HEK293 (cell line): ENCODE results near the gene ZNF329.
A peak's percentile ranks its signal among the peaks of the same experiment; 100 is the strongest.

Experiments used
- AEBP2 ChIP-seq: fragments of 450-650 bp; formaldehyde crosslinking; IDR thresholded peaks from 2 replicates; pipeline ENCODE4 v1.5.1; 2016; ENCODE audit warnings: missing biosample characterization, missing genetic modification characterization, borderline replicate concordance
- BCL11A ChIP-seq: fragments of 450-650 bp; formaldehyde crosslinking; IDR thresholded peaks from 2 replicates; pipeline ENCODE4 v1.5.1; 2016; ENCODE audit warnings: low read depth, missing biosample characterization, missing genetic modification characterization
- KLF16 ChIP-seq: fragments of 450-650 bp; formaldehyde crosslinking; IDR thresholded peaks from 2 replicates; pipeline ENCODE4 v1.5.1; 2017; ENCODE audit warnings: missing biosample characterization, missing genetic modification characterization
- KLF17 ChIP-seq: fragments of 450-650 bp; formaldehyde crosslinking; IDR thresholded peaks from 2 replicates; pipeline ENCODE4 v1.5.1; 2016; ENCODE audit warnings: missing biosample characterization, missing genetic modification characterization
- MYNN ChIP-seq: fragments of 450-650 bp; formaldehyde crosslinking; IDR thresholded peaks from 2 replicates; pipeline ENCODE4 v1.5.1; 2016; ENCODE audit warnings: missing biosample characterization, missing genetic modification characterization, borderline replicate concordance
- PRDM1 ChIP-seq: fragments of 450-650 bp; formaldehyde crosslinking; IDR thresholded peaks from 2 replicates; pipeline ENCODE4; 2016; ENCODE audit warnings: missing biosample characterization, missing genetic modification characterization
- PRDM6 ChIP-seq: fragments of 450-650 bp; formaldehyde crosslinking; IDR thresholded peaks from 2 replicates; pipeline ENCODE4 v1.5.1; 2017; ENCODE audit warnings: missing biosample characterization, missing genetic modification characterization
- SALL2 ChIP-seq: fragments of 450-650 bp; formaldehyde crosslinking; IDR thresholded peaks from 2 replicates; pipeline ENCODE4 v1.5.0; 2017; ENCODE audit warnings: missing biosample characterization, mild to moderate bottlenecking, missing genetic modification characterization, borderline replicate concordance
- ZBTB17 ChIP-seq: fragments of 450-650 bp; formaldehyde crosslinking; IDR thresholded peaks from 2 replicates; pipeline ENCODE4 v1.5.1; 2016; ENCODE audit warnings: missing biosample characterization, missing genetic modification characterization
- ZBTB7A ChIP-seq: fragments of 450-650 bp; formaldehyde crosslinking; IDR thresholded peaks from 2 replicates; pipeline ENCODE4 v1.5.1; 2016; ENCODE audit warnings: low read depth, missing biosample characterization, missing genetic modification characterization
- ZEB2 ChIP-seq: fragments of 450-650 bp; formaldehyde crosslinking; IDR thresholded peaks from 2 replicates; pipeline ENCODE4 v1.5.1; 2016; ENCODE audit warnings: missing biosample characterization, missing genetic modification characterization
- ZFP41 ChIP-seq: fragments of 450-650 bp; formaldehyde crosslinking; IDR thresholded peaks from 2 replicates; pipeline ENCODE4 v1.5.1; 2016; ENCODE audit warnings: missing biosample characterization, missing genetic modification characterization, borderline replicate concordance
- ZNF132 ChIP-seq: fragments of 450-650 bp; formaldehyde crosslinking; IDR thresholded peaks from 2 replicates; pipeline ENCODE4 v1.5.1; 2017; ENCODE audit warnings: missing biosample characterization, missing genetic modification characterization, borderline replicate concordance
- ZNF146 ChIP-seq: fragments of 450-650 bp; formaldehyde crosslinking; IDR thresholded peaks from 2 replicates; pipeline ENCODE4 v1.5.1; 2016; ENCODE audit warnings: missing biosample characterization, missing genetic modification characterization
- ZNF148 ChIP-seq: fragments of 450-650 bp; formaldehyde crosslinking; IDR thresholded peaks from 2 replicates; pipeline ENCODE4 v1.5.0; 2017; ENCODE audit warnings: missing biosample characterization, missing genetic modification characterization, borderline replicate concordance
- ZNF174 ChIP-seq: fragments of 450-650 bp; formaldehyde crosslinking; IDR thresholded peaks from 2 replicates; pipeline ENCODE4 v1.5.0; 2017; ENCODE audit warnings: missing biosample characterization, mild to moderate bottlenecking, missing genetic modification characterization
- ZNF266 ChIP-seq: fragments of 450-650 bp; formaldehyde crosslinking; IDR thresholded peaks from 2 replicates; pipeline ENCODE4 v1.5.1; 2016; ENCODE audit warnings: missing biosample characterization, missing genetic modification characterization, low read depth
- ZNF350 ChIP-seq: fragments of 450-650 bp; formaldehyde crosslinking; IDR thresholded peaks from 2 replicates; pipeline ENCODE4 v1.5.0; 2017; ENCODE audit warnings: missing biosample characterization, mild to moderate bottlenecking, missing genetic modification characterization
- ZNF398 ChIP-seq: fragments of 450-650 bp; formaldehyde crosslinking; IDR thresholded peaks from 2 replicates; pipeline ENCODE4 v1.5.1; 2017; ENCODE audit warnings: missing biosample characterization, missing genetic modification characterization
- ZNF518A ChIP-seq: fragments of 450-650 bp; formaldehyde crosslinking; conservative IDR thresholded peaks from 2 replicates; pipeline ENCODE4 v1.5.1; 2016; ENCODE audit warnings: low read depth, missing biosample characterization, missing genetic modification characterization
- ZNF561 ChIP-seq: fragments of 450-650 bp; IDR thresholded peaks from 2 replicates; pipeline ENCODE4 v1.5.1; 2018; ENCODE audit warnings: missing biosample characterization, missing genetic modification characterization, borderline replicate concordance
- ZNF600 ChIP-seq: fragments of 450-650 bp; formaldehyde crosslinking; IDR thresholded peaks from 2 replicates; pipeline ENCODE4 v1.5.1; 2016; ENCODE audit warnings: missing biosample characterization, missing genetic modification characterization
- ZNF654 ChIP-seq: fragments of 450-650 bp; formaldehyde crosslinking; IDR thresholded peaks from 2 replicates; pipeline ENCODE4 v1.5.1; 2016; ENCODE audit warnings: low read depth, missing biosample characterization, missing genetic modification characterization
- ZNF704 ChIP-seq: fragments of 450-650 bp; formaldehyde crosslinking; IDR thresholded peaks from 2 replicates; pipeline ENCODE4 v1.5.1; 2016; ENCODE audit warnings: missing biosample characterization, missing genetic modification characterization
- ZNF707 ChIP-seq: fragments of 450-650 bp; formaldehyde crosslinking; IDR thresholded peaks from 2 replicates; pipeline ENCODE4 v1.5.1; 2016; ENCODE audit warnings: missing biosample characterization, missing genetic modification characterization
- ZNF785 ChIP-seq: fragments of 450-650 bp; formaldehyde crosslinking; IDR thresholded peaks from 2 replicates; pipeline ENCODE4 v1.5.1; 2016; ENCODE audit warnings: missing biosample characterization, missing genetic modification characterization

The ZNF329 gene

GRCh38 chr19:58182577-58182988, 32.0 kb upstream of the ZNF329 start (continued):
- TF ChIP-seq AEBP2 (tag by site-specific recombination) (no peak), ZNF174 (tag by site-specific recombination) (no peak), ZNF654 (tag by site-specific recombination) (no peak), ZNF600 (tag by site-specific recombination) (no peak), ZNF704 (tag by site-specific recombination) (no peak), SALL2 (tag by site-specific recombination) (no peak), ZEB2 (tag by site-specific recombination) (no peak), PRDM1 (tag by site-specific recombination) (no peak), ZNF148 (tag by site-specific recombination) (no peak), KLF16 (tag by site-specific recombination) (no peak), ZNF518A (tag by site-specific recombination) (peak; percentile 4; the same call in 1 of the 2 replicates), PRDM6 (tag by site-specific recombination) (no peak), ZNF266 (tag by site-specific recombination) (no peak), ZFP41 (tag by site-specific recombination) (no peak), MYNN (tag by site-specific recombination) (no peak), KLF17 (tag by site-specific recombination) (no peak), ZNF561 (tag by site-specific recombination) (no peak), ZNF132 (tag by site-specific recombination) (no peak), BCL11A (tag by site-specific recombination) (0 out of 2 replicates have a peak, but pooled peaks have one; percentile 13), ZNF707 (no peak), ZNF350 (tag by site-specific recombination) (no peak), ZBTB7A (tag by site-specific recombination) (no peak), ZNF146 (tag by site-specific recombination) (no peak), ZNF785 (tag by site-specific recombination) (peak; percentile 77; the same call in 1 of the 2 replicates), ZBTB17 (tag by site-specific recombination) (no peak), ZNF398 (tag by site-specific recombination) (peak; percentile 93)
